GM10248 (cell line): ENCODE data around the gene ZNF99.
"Not testable (repeated sequence)": the region's sequence is repeated elsewhere in the genome, so short reads cannot be mapped to it uniquely, and the experiment has no call there.

ENCODE experiments used
- CTCF ChIA-PET: fragments of 300-600 bp; sonication (Branson Sonifier 250); formaldehyde crosslinking; extraction: SDS; loops from one replicate; lab custom pipeline; 2021; ENCODE audit warnings: antibody characterized with exemption; lab: Yijun Ruan, JAX
- POLR2A ChIA-PET: fragments of 350-650 bp; sonication (Branson Sonifier 250); formaldehyde crosslinking; extraction: SDS; loops from one replicate; lab custom pipeline; 2020; ENCODE audit warnings: antibody characterized with exemption; lab: Yijun Ruan, JAX
- DNase-seq: peaks from one replicate; pipeline ENCODE4 v3.0.0; 2012; ENCODE audit errors: extremely low spot score
- TF ChIP-seq, protein P1 (sequence below): IDR thresholded peaks from 2 replicates; pipeline ENCODE4 v1.5.1; 2012; ENCODE audit warnings: mild to moderate bottlenecking, low read depth; ENCODE audit errors: extremely low read depth, missing control alignments, control extremely low read depth

The ZNF99 gene

DNA sequence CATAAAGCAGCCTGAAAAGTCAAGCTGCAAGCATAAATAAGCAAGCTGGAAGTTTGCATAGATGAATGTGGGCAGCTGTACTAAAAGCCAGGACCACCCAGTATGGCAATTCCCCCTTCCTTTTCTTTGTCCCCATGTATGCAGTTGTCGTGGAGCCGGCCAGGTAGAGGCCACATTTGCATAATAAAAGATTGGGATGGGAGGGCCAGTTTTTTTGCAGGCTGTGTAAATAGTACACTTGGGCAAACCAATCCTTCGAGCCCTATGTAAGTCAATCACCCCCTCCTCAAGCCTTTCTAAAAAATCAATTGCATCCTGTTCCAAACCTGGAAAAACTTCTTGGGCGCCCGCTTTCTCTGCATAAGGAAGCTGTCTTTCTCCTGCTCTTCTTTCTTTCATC is 13.1 kb upstream of the ZNF99 start:
- ChIA-PET POLR2A (no interaction called here), CTCF (no interaction called here)
- DNase-seq: no peak
- TF ChIP-seq, protein P1, sequence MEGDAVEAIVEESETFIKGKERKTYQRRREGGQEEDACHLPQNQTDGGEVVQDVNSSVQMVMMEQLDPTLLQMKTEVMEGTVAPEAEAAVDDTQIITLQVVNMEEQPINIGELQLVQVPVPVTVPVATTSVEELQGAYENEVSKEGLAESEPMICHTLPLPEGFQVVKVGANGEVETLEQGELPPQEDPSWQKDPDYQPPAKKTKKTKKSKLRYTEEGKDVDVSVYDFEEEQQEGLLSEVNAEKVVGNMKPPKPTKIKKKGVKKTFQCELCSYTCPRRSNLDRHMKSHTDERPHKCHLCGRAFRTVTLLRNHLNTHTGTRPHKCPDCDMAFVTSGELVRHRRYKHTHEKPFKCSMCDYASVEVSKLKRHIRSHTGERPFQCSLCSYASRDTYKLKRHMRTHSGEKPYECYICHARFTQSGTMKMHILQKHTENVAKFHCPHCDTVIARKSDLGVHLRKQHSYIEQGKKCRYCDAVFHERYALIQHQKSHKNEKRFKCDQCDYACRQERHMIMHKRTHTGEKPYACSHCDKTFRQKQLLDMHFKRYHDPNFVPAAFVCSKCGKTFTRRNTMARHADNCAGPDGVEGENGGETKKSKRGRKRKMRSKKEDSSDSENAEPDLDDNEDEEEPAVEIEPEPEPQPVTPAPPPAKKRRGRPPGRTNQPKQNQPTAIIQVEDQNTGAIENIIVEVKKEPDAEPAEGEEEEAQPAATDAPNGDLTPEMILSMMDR: no peak

- DNase-seq, POLR2A ChIA-PET, CTCF ChIA-PET: not testable (repeated sequence)
These were observed 8.9 kb upstream of the ZNF99 start for GRCh38 chr19:22792863-22793262.

- TF ChIP-seq, protein P1: no peak
- DNase-seq: no peak
- ChIA-PET CTCF (no interaction called here), POLR2A (no interaction called here)
These were observed 47.9 kb downstream of the ZNF99 start for GRCh38 chr19:22735911-22736645.

GRCh38 chr19:22733691-22734090 is 50.3 kb downstream of the ZNF99 start:
- DNase-seq: no peak
- ChIA-PET CTCF (no interaction called here), POLR2A (no interaction called here)
- TF ChIP-seq, protein P1: no peak

DNA sequence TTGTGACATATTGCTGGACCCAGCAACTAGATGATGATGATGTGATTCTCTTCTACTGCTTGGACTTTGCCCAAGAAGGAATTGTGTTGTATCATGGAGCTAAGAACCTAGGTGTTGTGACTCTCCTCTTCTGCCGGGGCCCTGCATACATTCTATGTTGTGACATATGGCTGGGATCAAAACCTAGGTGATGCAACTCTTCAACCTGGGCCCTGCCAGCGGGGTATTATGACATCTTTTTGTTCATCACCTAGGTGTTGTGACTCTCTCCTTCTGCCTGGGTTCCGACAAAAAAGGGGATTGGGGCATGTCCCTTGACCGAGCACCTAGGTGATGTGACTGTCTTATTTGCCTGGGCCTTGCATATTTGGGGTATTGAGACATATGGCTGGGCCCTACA is 55.7 kb downstream of the ZNF99 start:
- DNase-seq, CTCF ChIA-PET, POLR2A ChIA-PET: not testable (repeated sequence)

GRCh38 chr19:22721533-22721932 is 62.4 kb downstream of the ZNF99 start:
- POLR2A ChIA-PET, CTCF ChIA-PET, DNase-seq: not testable (repeated sequence)

- TF ChIP-seq, protein P1: no peak
- CTCF ChIA-PET: no interaction called here
- POLR2A ChIA-PET: no interaction called here
These were observed 75.0 kb downstream of the ZNF99 start for GRCh38 chr19:22708983-22709382.

GRCh38 chr19:22703096-22703495 is 80.9 kb downstream of the ZNF99 start:
- DNase-seq, POLR2A ChIA-PET, CTCF ChIA-PET: not testable (repeated sequence)

More at GRCh38 chr19:22708983-22709382, 75.0 kb downstream of the ZNF99 start:
- no peak for DNase-seq

DNA sequence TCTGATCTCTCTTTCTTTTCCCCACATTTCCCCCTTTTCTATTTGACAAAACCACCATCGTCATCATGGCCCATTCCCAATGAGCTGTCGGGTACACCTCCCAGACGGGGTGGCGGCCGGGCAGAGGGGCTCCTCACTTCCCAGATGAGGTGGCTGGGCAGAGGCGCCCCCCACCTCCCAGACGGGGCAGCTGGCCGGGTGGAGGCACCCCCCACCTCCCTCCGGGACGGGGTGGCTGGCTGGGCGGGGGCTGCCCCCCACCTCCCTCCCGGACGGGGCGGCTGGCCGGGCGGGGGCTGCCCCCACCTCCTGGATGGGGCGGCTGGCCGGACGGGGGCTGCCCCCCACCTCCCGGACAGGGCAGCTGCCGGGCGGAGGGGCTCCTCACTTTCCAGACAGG is 81.3 kb downstream of the ZNF99 start:
- POLR2A ChIA-PET, CTCF ChIA-PET, DNase-seq: not testable (repeated sequence)
